Measurements from ENCODE around the gene ZNF142. TPM values are rescaled to one million over a fixed set of nuclear protein-coding genes. Genes with fewer than 3 reads are reported as not detected.

Gene ZNF142
- total and polyA plus RNA-seq, 11 donors, result 10.4 to 46.0 (median 21.3) TPM

Other genes starting within 250 kb of the ZNF142 start
- gene VIL1, start 240.5 kb downstream of the ZNF142 start, total RNA-seq, result not detected
- under 1 TPM; 0.04 to 0.07 TPM for gene VIL1, start 240.5 kb downstream of the ZNF142 start, polyA plus RNA-seq
- 10 to 100 TPM in 1 of 9 donors, 1 to 10 TPM in 8; 5.2 to 10.3 (median 7.8) TPM for gene USP37, start 91.3 kb downstream of the ZNF142 start, total RNA-seq
- gene USP37, start 91.3 kb downstream of the ZNF142 start, polyA plus RNA-seq, result 1 to 10 TPM; 1.8 to 4.1 TPM
- 10 to 100 TPM; 19.4 to 34.8 (median 23.1) TPM for gene CNOT9, start 90.8 kb downstream of the ZNF142 start, total RNA-seq
- gene CNOT9, start 90.8 kb downstream of the ZNF142 start, polyA plus RNA-seq, result 10 to 100 TPM; 12.2 to 23.3 TPM
- 1 to 10 TPM in 4 of 9 donors, under 1 TPM in 5; 0.14 to 1.9 (median 0.67) TPM for gene PLCD4, start 51.7 kb downstream of the ZNF142 start, total RNA-seq
- under 1 TPM; 0.11 to 0.34 TPM for gene PLCD4, start 51.7 kb downstream of the ZNF142 start, polyA plus RNA-seq
- gene BCS1L, start 60 bp upstream of the ZNF142 start, total RNA-seq, result 10 to 100 TPM; 27.3 to 53.2 (median 43.7) TPM
- gene BCS1L, start 60 bp upstream of the ZNF142 start, polyA plus RNA-seq, result 10 to 100 TPM; 43.3 to 54.7 TPM
- 10 to 100 TPM in 8 of 9 donors, 1 to 10 TPM in 1; 9.7 to 23.8 (median 15.0) TPM for gene RNF25, start 12.4 kb upstream of the ZNF142 start, total RNA-seq
- gene RNF25, start 12.4 kb upstream of the ZNF142 start, polyA plus RNA-seq, result 10 to 100 TPM; 21.0 to 24.0 TPM
- 10 to 100 TPM in 3 of 9 donors, 1 to 10 TPM in 6; 4.7 to 16.2 (median 7.9) TPM for gene STK36, start 12.5 kb upstream of the ZNF142 start, total RNA-seq
- gene STK36, start 12.5 kb upstream of the ZNF142 start, polyA plus RNA-seq, result 1 to 10 TPM; 6.9 to 8.0 TPM
- 10 to 100 TPM in 2 of 9 donors, 1 to 10 TPM in 7; 5.3 to 14.0 (median 6.0) TPM for gene TTLL4, start 51.2 kb upstream of the ZNF142 start, total RNA-seq
- 1 to 10 TPM; 5.4 to 6.2 TPM for gene TTLL4, start 51.2 kb upstream of the ZNF142 start, polyA plus RNA-seq
- 10 to 100 TPM in 3 of 9 donors, 1 to 10 TPM in 6; 3.3 to 43.8 (median 7.5) TPM for gene CYP27A1, start 122.5 kb upstream of the ZNF142 start, total RNA-seq
- 1 to 10 TPM; 5.1 to 5.4 TPM for gene CYP27A1, start 122.5 kb upstream of the ZNF142 start, polyA plus RNA-seq
- not detected for gene PRKAG3, start 172.2 kb upstream of the ZNF142 start, total RNA-seq
- under 1 TPM in 1 of 2 donors, not detected in 1; 0.06 TPM for gene PRKAG3, start 172.2 kb upstream of the ZNF142 start, polyA plus RNA-seq
- 10 to 100 TPM in 1 of 9 donors, 1 to 10 TPM in 3, under 1 TPM in 5; 0.34 to 13.1 (median 1.00) TPM for gene WNT6, start 200.2 kb upstream of the ZNF142 start, total RNA-seq
- gene WNT6, start 200.2 kb upstream of the ZNF142 start, polyA plus RNA-seq, result 1 to 10 TPM in 1 of 2 donors, under 1 TPM in 1; 0.44 to 1.4 TPM
- gene WNT10A, start 221.2 kb upstream of the ZNF142 start, total RNA-seq, result 1 to 10 TPM in 1 of 9 donors, under 1 TPM in 1, not detected in 7; 0.16 to 1.3 TPM
- gene WNT10A, start 221.2 kb upstream of the ZNF142 start, polyA plus RNA-seq, result under 1 TPM in 1 of 2 donors, not detected in 1; 0.08 TPM

All from heart left ventricle (tissue), 11 donors.